ENCODE results near the gene BRD1.
"Not testable (repeated sequence)": the region's sequence is repeated elsewhere in the genome, so short reads cannot be mapped to it uniquely, and the experiment has no call there.

BRD1 gene

GRCh38 chr22:49767355-49768062, 60.2 kb downstream of the BRD1 start:
- peaks cover 4% of the 10 kb centered on the region for H3K9me3 Mint-ChIP-seq
- H3K27ac Mint-ChIP-seq, result peak overlapping the region; percentile 25
- no peak overlapping the region for H3K4me3 Mint-ChIP-seq
- no peaks in the 10 kb centered on the region for H3K4me1 Mint-ChIP-seq
- H3K27me3 Mint-ChIP-seq, result no peaks in the 10 kb centered on the region
- peaks cover 4% of the 10 kb centered on the region for H3K36me3 Mint-ChIP-seq

DNA sequence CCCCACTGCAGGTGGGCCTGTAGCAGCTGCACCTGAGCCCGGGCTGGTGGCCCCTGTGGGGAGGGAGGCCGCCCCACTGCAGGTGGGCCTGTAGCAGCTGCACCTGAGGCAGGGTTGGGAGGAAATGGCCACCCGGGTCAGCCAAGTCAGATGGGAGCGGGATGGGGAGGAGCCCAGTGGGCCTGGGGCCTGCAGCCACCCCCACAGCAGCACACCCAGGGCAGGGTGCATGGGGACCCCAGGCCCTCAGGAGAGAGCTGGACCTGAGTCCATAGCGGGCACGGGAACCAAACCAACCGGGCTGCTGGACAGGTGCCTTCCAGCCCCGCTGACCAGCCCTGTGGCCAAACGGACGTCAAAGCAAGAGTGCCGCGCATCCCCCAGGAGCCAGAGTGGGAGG, 61.7 kb downstream of the BRD1 start:
- H3K27me3 Mint-ChIP-seq, result no peaks in the 10 kb centered on the region
- H3K4me3 Mint-ChIP-seq, result no peak overlapping the region
- peaks cover 4% of the 10 kb centered on the region for H3K9me3 Mint-ChIP-seq
- peaks cover 4% of the 10 kb centered on the region for H3K36me3 Mint-ChIP-seq
- H3K4me1 Mint-ChIP-seq, result peaks cover 10% of the 10 kb centered on the region
- H3K27ac Mint-ChIP-seq, result no peak overlapping the region

GRCh38 chr22:49765091-49765771, 62.4 kb downstream of the BRD1 start:
- Mint-ChIP-seq H3K9me3 (peaks cover 4% of the 10 kb centered on the region), H3K4me1 (peaks cover 15% of the 10 kb centered on the region), H3K4me3 (no peak overlapping the region), H3K36me3 (peaks cover 4% of the 10 kb centered on the region), H3K27ac (no peak overlapping the region), H3K27me3 (no peaks in the 10 kb centered on the region)

- Mint-ChIP-seq H3K4me3 (no peak overlapping the region), H3K27ac (no peak overlapping the region), H3K4me1 (peaks cover 15% of the 10 kb centered on the region), H3K9me3 (peaks cover 4% of the 10 kb centered on the region), H3K27me3 (no peaks in the 10 kb centered on the region), H3K36me3 (peaks cover 4% of the 10 kb centered on the region)
Observed at GRCh38 chr22:49764127-49764581, 63.5 kb downstream of the BRD1 start.

DNA sequence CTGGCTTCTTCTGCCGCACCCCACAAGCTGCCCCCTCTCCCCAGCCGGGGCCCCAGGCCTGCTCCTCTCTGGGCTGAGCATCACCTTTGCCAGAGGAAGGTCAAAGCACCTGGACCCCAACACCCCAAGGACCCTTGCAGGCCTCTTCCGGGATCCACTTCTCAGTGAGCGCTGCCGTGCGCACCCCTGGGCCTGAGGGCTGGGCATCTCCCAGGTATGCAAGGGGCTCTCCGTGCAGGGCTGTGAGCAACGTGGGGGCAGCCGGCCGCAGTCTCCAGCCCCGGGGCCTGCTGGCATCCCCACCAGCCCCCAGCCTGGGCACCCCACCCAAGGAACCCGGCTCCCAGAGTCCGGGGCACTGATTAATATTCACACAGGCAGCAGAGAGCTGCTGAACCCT, 64.0 kb downstream of the BRD1 start:
- peaks cover 4% of the 10 kb centered on the region for H3K9me3 Mint-ChIP-seq
- no peak overlapping the region for H3K27ac Mint-ChIP-seq
- H3K27me3 Mint-ChIP-seq, result no peaks in the 10 kb centered on the region
- H3K4me3 Mint-ChIP-seq, result no peak overlapping the region
- H3K4me1 Mint-ChIP-seq, result peaks cover 15% of the 10 kb centered on the region
- H3K36me3 Mint-ChIP-seq, result peaks cover 4% of the 10 kb centered on the region

GRCh38 chr22:49763138-49763537, 64.5 kb downstream of the BRD1 start:
- H3K27me3 Mint-ChIP-seq, result no peaks in the 10 kb centered on the region
- H3K4me1 Mint-ChIP-seq, result peaks cover 15% of the 10 kb centered on the region
- no peak overlapping the region for H3K27ac Mint-ChIP-seq
- peaks cover 4% of the 10 kb centered on the region for H3K9me3 Mint-ChIP-seq
- H3K36me3 Mint-ChIP-seq, result peaks cover 4% of the 10 kb centered on the region
- H3K4me3 Mint-ChIP-seq, result no peak overlapping the region

GRCh38 chr22:49762571-49762970, 65.1 kb downstream of the BRD1 start:
- not testable (repeated sequence) for H3K27me3 Mint-ChIP-seq, H3K9me3 Mint-ChIP-seq, H3K4me3 Mint-ChIP-seq, H3K27ac Mint-ChIP-seq, H3K36me3 Mint-ChIP-seq
- H3K4me1 Mint-ChIP-seq, result peaks cover 15% of the 10 kb centered on the region

DNA sequence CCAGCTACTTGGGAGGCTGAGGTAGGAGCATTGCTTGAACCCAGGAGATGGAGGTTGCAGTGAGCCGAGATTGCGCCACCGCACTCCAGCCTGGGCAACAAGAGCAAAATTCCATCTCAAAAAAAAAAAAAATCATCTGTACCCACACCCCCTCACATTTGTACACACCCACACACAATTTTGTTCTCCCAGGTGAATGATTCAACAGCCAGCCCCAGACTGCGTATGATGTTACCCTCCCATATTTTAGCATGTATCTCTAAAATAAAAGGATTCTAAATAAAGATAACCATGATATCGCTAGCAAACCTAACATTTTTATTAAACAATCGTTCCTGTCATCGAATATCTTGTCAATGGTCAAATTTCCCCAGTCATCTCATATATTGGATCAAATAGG, 65.8 kb downstream of the BRD1 start:
- Mint-ChIP-seq H3K9me3 (peaks cover 4% of the 10 kb centered on the region), H3K4me3 (no peak overlapping the region), H3K4me1 (peaks cover 15% of the 10 kb centered on the region), H3K27me3 (no peaks in the 10 kb centered on the region), H3K36me3 (peaks cover 2% of the 10 kb centered on the region), H3K27ac (no peak overlapping the region)

- Mint-ChIP-seq H3K4me3 (no peak overlapping the region), H3K36me3 (no peaks in the 10 kb centered on the region), H3K27ac (no peak overlapping the region), H3K4me1 (peaks cover 15% of the 10 kb centered on the region), H3K27me3 (no peaks in the 10 kb centered on the region), H3K9me3 (no peaks in the 10 kb centered on the region)
Observed at GRCh38 chr22:49760630-49761571, 66.8 kb downstream of the BRD1 start.

GRCh38 chr22:49760280-49760629, 67.4 kb downstream of the BRD1 start:
- H3K9me3 Mint-ChIP-seq, result no peaks in the 10 kb centered on the region
- no peaks in the 10 kb centered on the region for H3K36me3 Mint-ChIP-seq
- H3K4me3 Mint-ChIP-seq, result no peak overlapping the region
- no peak overlapping the region for H3K27ac Mint-ChIP-seq
- no peaks in the 10 kb centered on the region for H3K27me3 Mint-ChIP-seq
- peaks cover 15% of the 10 kb centered on the region for H3K4me1 Mint-ChIP-seq

GRCh38 chr22:49756676-49757075, 71.0 kb downstream of the BRD1 start:
- H3K36me3 Mint-ChIP-seq, result no peaks in the 10 kb centered on the region
- H3K4me3 Mint-ChIP-seq, result no peak overlapping the region
- H3K4me1 Mint-ChIP-seq, result peaks cover 9% of the 10 kb centered on the region
- no peaks in the 10 kb centered on the region for H3K27me3 Mint-ChIP-seq
- H3K27ac Mint-ChIP-seq, result no peak overlapping the region
- no peaks in the 10 kb centered on the region for H3K9me3 Mint-ChIP-seq

- no peaks in the 10 kb centered on the region for H3K9me3 Mint-ChIP-seq
- no peak overlapping the region for H3K4me3 Mint-ChIP-seq
- H3K27ac Mint-ChIP-seq, result no peak overlapping the region
- H3K36me3 Mint-ChIP-seq, result no peaks in the 10 kb centered on the region
- no peaks in the 10 kb centered on the region for H3K27me3 Mint-ChIP-seq
- H3K4me1 Mint-ChIP-seq, result peaks cover 7% of the 10 kb centered on the region
Observed at GRCh38 chr22:49756201-49756600, 71.5 kb downstream of the BRD1 start.

GRCh38 chr22:49755631-49756001, 72.1 kb downstream of the BRD1 start:
- Mint-ChIP-seq H3K36me3 (no peaks in the 10 kb centered on the region), H3K27ac (no peak overlapping the region), H3K4me3 (no peak overlapping the region), H3K27me3 (no peaks in the 10 kb centered on the region), H3K9me3 (no peaks in the 10 kb centered on the region), H3K4me1 (peaks cover under 1% of the 10 kb centered on the region)

DNA sequence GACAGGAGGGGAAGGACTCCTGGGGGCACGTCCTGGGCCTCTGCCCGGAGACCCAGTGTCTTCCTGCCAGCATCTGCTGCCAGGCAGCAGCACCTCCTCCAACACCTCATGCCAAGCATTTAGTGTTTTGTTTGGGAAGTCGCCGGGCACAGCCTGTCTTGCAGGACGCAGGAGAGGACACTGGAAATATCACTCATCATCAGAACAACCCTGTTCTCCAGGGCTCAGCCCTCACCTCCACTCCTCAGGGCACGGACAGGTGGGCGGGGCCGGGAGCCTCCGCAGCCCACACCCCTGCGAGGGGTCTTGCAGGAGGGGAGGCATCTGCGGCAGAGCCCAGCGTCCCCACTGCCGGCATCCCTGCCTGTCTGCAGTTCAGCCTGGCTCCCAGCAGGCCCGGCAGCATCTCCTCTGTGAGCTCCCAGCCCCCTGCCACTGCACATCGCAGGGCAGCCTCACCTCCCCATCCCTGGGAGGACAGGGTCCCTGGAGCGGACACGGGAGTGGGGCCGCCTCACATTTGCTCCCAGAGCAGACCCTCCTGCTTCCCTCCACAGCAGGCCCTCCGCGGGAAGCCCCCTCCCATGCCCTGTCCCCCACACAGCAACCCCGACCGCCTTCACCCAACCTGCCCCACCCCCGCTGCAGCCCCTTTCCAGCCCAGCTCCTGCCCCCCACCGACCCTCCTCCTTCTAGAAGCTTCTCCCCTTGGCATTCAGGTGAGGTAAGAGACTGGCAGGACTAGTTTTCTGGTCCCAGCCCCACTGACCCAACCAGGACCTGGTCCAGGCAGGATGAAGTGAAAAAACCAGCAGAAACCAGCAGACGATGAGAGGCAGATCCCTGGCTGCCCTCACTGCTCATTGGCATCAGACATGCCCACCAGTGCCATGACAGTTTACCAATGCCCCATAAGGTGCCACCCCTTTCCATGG, 72.7 kb downstream of the BRD1 start:
- H3K4me3 Mint-ChIP-seq, result no peak overlapping the region
- no peaks in the 10 kb centered on the region for H3K36me3 Mint-ChIP-seq
- H3K27ac Mint-ChIP-seq, result no peak overlapping the region
- no peaks in the 10 kb centered on the region for H3K4me1 Mint-ChIP-seq
- H3K9me3 Mint-ChIP-seq, result no peaks in the 10 kb centered on the region
- no peaks in the 10 kb centered on the region for H3K27me3 Mint-ChIP-seq

All from activated naive CD4-positive, alpha-beta T cell treated with anti-CD3 and anti-CD28 coated beads, Interleukin-2, amount 50 U/mL, for 24 hours (primary cell).